Left hindlimb (tissue), 1 donor: ENCODE results near the gene DDX39A.
A peak's percentile ranks its signal among the peaks of the same experiment; 100 is the strongest.
"Not testable (repeated sequence)": the region's sequence is repeated elsewhere in the genome, so short reads cannot be mapped to it uniquely, and the experiment has no call there.

Experiments
- DNase-seq: peaks from one replicate; pipeline ENCODE4 v3.0.0-alpha.2; 2018

The DDX39A gene

GRCh38 chr19:14407605-14408484 lies 11.3 kb downstream of the DDX39A start:
- no peak for DNase-seq

- DNase-seq, result no peak
Measured at GRCh38 chr19:14406645-14407401, 12.3 kb downstream of the DDX39A start.

GRCh38 chr19:14405758-14406644 lies 13.1 kb downstream of the DDX39A start:
- peak; percentile 92 for DNase-seq

GRCh38 chr19:14405380-14405757 lies 13.8 kb downstream of the DDX39A start:
- no peak for DNase-seq

GRCh38 chr19:14404312-14404711 lies 14.8 kb downstream of the DDX39A start:
- DNase-seq, result no peak

- DNase-seq, result not testable (repeated sequence)
Measured at GRCh38 chr19:14403145-14403930, 15.8 kb downstream of the DDX39A start.

GRCh38 chr19:14402332-14403144 lies 16.6 kb downstream of the DDX39A start:
- no peak for DNase-seq

GRCh38 chr19:14401468-14402195 lies 17.5 kb downstream of the DDX39A start:
- peak; percentile 23 for DNase-seq

- DNase-seq, result peak; percentile 25
Measured at GRCh38 chr19:14400951-14401431, 18.1 kb downstream of the DDX39A start.

- not testable (repeated sequence) for DNase-seq
Measured at GRCh38 chr19:14397168-14397567, 22.0 kb downstream of the DDX39A start.

GRCh38 chr19:14396730-14397129 lies 22.4 kb downstream of the DDX39A start:
- DNase-seq, result not testable (repeated sequence)

- no peak for DNase-seq
Measured at GRCh38 chr19:14395710-14396336, 23.3 kb downstream of the DDX39A start.

- DNase-seq, result no peak
Measured at GRCh38 chr19:14395262-14395661, 23.9 kb downstream of the DDX39A start.

GRCh38 chr19:14394167-14394566 lies 25.0 kb downstream of the DDX39A start:
- DNase-seq, result no peak

- DNase-seq, result no peak
Measured at GRCh38 chr19:14393329-14393728, 25.8 kb downstream of the DDX39A start.

GRCh38 chr19:14391156-14391821 lies 27.9 kb downstream of the DDX39A start:
- no peak for DNase-seq

- DNase-seq, result peak; percentile 15
Measured at GRCh38 chr19:14390548-14390947, 28.6 kb downstream of the DDX39A start.

- DNase-seq, result peak; percentile 20
Measured at GRCh38 chr19:14385492-14385891, 33.6 kb downstream of the DDX39A start.
